CD4-positive, alpha-beta T cell (primary cell): Measurements from ENCODE around the gene TMEM201. TPM values are rescaled to one million over a fixed set of nuclear protein-coding genes. Genes with fewer than 3 reads are reported as not detected.

Source experiments
- ATAC-seq: fragments of 200-7000 bp; cut with Tn5 transposase; one replicate; pipeline ENCODE4 v1.10.0; 2022; ENCODE audit warnings: mild to moderate bottlenecking; ENCODE audit not compliant: poor library complexity
- CTCF ChIA-PET: fragments of 350-600 bp; sonication (Branson Sonifier 250); formaldehyde crosslinking; loops from one replicate; lab custom pipeline; 2021; ENCODE audit warnings: antibody characterized with exemption, inconsistent platforms; lab: Charles Lee
- POLR2A ChIA-PET: fragments of 350-600 bp; sonication (Branson Sonifier 250); formaldehyde crosslinking; loops from one replicate; lab custom pipeline; 2021; ENCODE audit warnings: antibody characterized with exemption, inconsistent platforms; lab: Charles Lee
- DNase-seq, 14 experiments: peaks; one replicate each; pipeline ENCODE4 v3.0.0-alpha.2; 2013 to 2020; ENCODE audit warnings: mixed read lengths in 2 of 14
- H3K27ac ChIP-seq, 2 donors: one replicate each; pipeline versions ENCODE4 v1.5.1 to v1.7.0; 2013; ENCODE audit warnings: low read length in 2 of 2, low read depth in 1 of 2, mild to moderate bottlenecking in 1 of 2
- H3K27me3 ChIP-seq, 2 experiments: 1 replicate in 1 of 2; 2 replicates in 1 of 2; pipeline versions ENCODE4 v1.6.1 to v1.7.0; 2013; ENCODE audit warnings: low read length in 2 of 2, control low read depth in 1 of 2, mild to moderate bottlenecking in 1 of 2, moderate library complexity in 1 of 2; ENCODE audit not compliant: insufficient read depth in 2 of 2, control insufficient read depth in 1 of 2
- H3K36me3 ChIP-seq: one replicate; pipeline ENCODE4 v1.6.1; 2013; ENCODE audit warnings: low read length, control low read depth; ENCODE audit not compliant: insufficient read depth
- H3K4me1 ChIP-seq: one replicate; pipeline ENCODE4 v1.6.1; 2013; ENCODE audit warnings: low read length, control low read depth; ENCODE audit not compliant: insufficient read depth
- H3K4me3 ChIP-seq: one replicate; pipeline ENCODE4 v1.5.1; 2013; ENCODE audit warnings: mild to moderate bottlenecking, low read length, moderate library complexity
- H3K9me3 ChIP-seq, 2 experiments: 1 replicate in 1 of 2; 2 replicates in 1 of 2; pipeline versions ENCODE4 v1.6.1 to v1.7.0; 2013; ENCODE audit warnings: low read length in 2 of 2, mild to moderate bottlenecking in 2 of 2, control low read depth in 1 of 2, moderate library complexity in 1 of 2; ENCODE audit not compliant: control insufficient read depth in 1 of 2, insufficient read depth in 1 of 2
- H3K27ac Mint-ChIP-seq: one replicate; pipeline ENCODE4 v1.8.0; 2020; ENCODE audit warnings: mixed read lengths
- H3K27me3 Mint-ChIP-seq: one replicate; pipeline ENCODE4 v1.8.0; 2021; ENCODE audit warnings: mixed read lengths
- H3K36me3 Mint-ChIP-seq: one replicate; pipeline ENCODE4 v1.8.0; 2021; ENCODE audit warnings: low read depth, mixed read lengths
- H3K4me1 Mint-ChIP-seq: one replicate; pipeline ENCODE4 v1.8.0; 2021; ENCODE audit warnings: low read depth, mixed read lengths
- H3K4me3 Mint-ChIP-seq: one replicate; pipeline ENCODE4 v1.8.0; 2020; ENCODE audit warnings: mild to moderate bottlenecking, mixed read lengths
- H3K9me3 Mint-ChIP-seq: one replicate; pipeline ENCODE4 v1.8.0; 2020; ENCODE audit warnings: mixed read lengths
- intact Hi-C, 2 experiments: fragments of 100-400 bp; cut with DNase I in 1 of 2; cut with micrococcal nuclease in 1 of 2; formaldehyde crosslinking; loops; one replicate each; pipeline versions ENCODE4 v1.15.1 to v1.9.0; 2023 to 2025; cut with DNase I, micrococcal nuclease
- total RNA-seq, 174 experiments: library from RNA in 2 of 174; stranded (reverse) in 2 of 174; gene quantifications; one replicate each; pipeline ENCODE4 v1.2.3 and lab custom pipeline; 2021 to 2026
- TF ChIP-seq, protein P1 (sequence below): fragments of 200-600 bp; IDR thresholded peaks from one replicate; pipeline ENCODE4 v1.8.0; 2022; ENCODE audit warnings: antibody characterized with exemption, mild to moderate bottlenecking

TMEM201 gene
- total RNA-seq, 2 experiments from 2014 or later = 9.1 to 9.2 TPM

DNA sequence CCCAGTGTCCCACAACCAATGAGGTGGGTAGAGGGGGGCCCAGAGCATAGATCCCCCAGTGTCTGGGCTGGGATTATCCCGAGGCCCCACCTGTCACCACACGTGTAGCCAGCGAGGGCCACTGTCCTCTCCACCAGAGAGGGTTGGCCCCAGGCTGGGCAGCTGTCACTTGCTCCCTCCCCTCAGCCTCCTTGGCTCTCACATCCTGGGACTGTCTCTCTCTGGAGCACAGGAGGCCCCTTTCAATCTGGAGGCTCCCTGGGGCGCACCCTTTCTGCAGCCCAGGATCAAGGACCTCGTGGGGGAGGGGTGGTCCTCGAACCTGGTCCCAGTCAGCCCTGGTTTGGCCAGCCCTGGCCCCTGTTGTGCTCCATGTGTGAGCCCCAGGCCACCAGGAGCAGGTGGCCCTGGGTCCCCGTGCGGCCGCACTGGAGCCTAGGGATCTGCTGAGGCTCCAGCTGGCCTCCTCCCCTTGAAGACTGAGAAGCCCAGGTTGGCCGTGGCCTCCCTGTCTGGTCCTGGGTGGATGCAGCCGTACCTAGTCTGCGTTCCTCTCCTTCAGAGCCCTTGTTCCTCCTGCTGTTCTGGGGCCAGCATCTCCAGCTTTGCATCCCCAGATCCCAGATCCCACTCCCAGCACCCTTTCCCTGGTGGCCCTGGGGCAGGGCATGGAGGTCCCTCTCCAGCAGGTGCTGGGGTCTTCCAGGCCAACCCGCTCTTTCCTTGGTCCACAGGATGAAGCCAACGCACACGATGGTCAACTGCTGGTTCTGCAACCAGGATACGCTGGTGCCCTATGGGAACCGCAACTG is 6.7 kb downstream of the TMEM201 start:
- intact Hi-C loops = no loop called here
- H3K36me3 ChIP-seq = peaks cover 14% of the 10 kb centered on the region
- no peak for DNase-seq
- H3K9me3 ChIP-seq = no peaks in the 10 kb centered on the region
- H3K27me3 ChIP-seq = no peaks in the 10 kb centered on the region
- TF ChIP-seq, protein P1, sequence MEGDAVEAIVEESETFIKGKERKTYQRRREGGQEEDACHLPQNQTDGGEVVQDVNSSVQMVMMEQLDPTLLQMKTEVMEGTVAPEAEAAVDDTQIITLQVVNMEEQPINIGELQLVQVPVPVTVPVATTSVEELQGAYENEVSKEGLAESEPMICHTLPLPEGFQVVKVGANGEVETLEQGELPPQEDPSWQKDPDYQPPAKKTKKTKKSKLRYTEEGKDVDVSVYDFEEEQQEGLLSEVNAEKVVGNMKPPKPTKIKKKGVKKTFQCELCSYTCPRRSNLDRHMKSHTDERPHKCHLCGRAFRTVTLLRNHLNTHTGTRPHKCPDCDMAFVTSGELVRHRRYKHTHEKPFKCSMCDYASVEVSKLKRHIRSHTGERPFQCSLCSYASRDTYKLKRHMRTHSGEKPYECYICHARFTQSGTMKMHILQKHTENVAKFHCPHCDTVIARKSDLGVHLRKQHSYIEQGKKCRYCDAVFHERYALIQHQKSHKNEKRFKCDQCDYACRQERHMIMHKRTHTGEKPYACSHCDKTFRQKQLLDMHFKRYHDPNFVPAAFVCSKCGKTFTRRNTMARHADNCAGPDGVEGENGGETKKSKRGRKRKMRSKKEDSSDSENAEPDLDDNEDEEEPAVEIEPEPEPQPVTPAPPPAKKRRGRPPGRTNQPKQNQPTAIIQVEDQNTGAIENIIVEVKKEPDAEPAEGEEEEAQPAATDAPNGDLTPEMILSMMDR = no peak
- no peak overlapping the region for H3K4me3 ChIP-seq
- Mint-ChIP-seq H3K36me3 (no peaks in the 10 kb centered on the region), H3K4me1 (peaks cover 21% of the 10 kb centered on the region), H3K27ac (no peak overlapping the region), H3K9me3 (no peaks in the 10 kb centered on the region), H3K27me3 (no peaks in the 10 kb centered on the region), H3K4me3 (no peak overlapping the region)
- peaks cover 26% of the 10 kb centered on the region for H3K4me1 ChIP-seq
- H3K27ac ChIP-seq = no peak overlapping the region
- ChIA-PET POLR2A (no interaction called here), CTCF (no interaction called here)
- no peak for ATAC-seq

DNA sequence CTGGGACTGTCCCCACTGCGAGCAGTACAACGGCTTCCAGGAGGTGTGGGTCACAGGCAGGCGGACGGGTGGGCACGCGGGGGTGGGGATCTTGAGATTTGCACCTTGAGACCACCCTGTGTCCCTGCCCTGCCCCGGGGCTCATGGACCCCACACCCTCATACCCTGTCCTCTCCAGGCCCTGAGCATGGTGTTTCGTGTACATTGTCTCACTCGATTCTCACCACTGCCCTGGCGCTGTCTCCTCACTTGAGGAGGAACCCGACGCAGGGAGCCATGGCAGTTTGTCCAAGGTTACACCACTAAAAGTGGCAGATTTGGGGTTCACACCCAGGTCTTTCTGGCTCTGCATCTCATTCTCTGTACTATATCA is 7.2 kb downstream of the TMEM201 start:
- H3K27ac ChIP-seq = no peak overlapping the region
- TF ChIP-seq, protein P1 = no peak
- Mint-ChIP-seq H3K27me3 (no peaks in the 10 kb centered on the region), H3K4me1 (peaks cover 15% of the 10 kb centered on the region), H3K36me3 (no peaks in the 10 kb centered on the region), H3K9me3 (no peaks in the 10 kb centered on the region), H3K27ac (no peak overlapping the region), H3K4me3 (no peak overlapping the region)
- H3K4me3 ChIP-seq = no peak overlapping the region
- POLR2A ChIA-PET = no interaction called here
- H3K36me3 ChIP-seq = peaks cover 15% of the 10 kb centered on the region
- H3K27me3 ChIP-seq = no peaks in the 10 kb centered on the region
- ATAC-seq (no peak), DNase-seq (no peak)
- H3K4me1 ChIP-seq = peaks cover 21% of the 10 kb centered on the region
- CTCF ChIA-PET = no interaction called here
- intact Hi-C loops = no loop called here
- no peaks in the 10 kb centered on the region for H3K9me3 ChIP-seq

DNA sequence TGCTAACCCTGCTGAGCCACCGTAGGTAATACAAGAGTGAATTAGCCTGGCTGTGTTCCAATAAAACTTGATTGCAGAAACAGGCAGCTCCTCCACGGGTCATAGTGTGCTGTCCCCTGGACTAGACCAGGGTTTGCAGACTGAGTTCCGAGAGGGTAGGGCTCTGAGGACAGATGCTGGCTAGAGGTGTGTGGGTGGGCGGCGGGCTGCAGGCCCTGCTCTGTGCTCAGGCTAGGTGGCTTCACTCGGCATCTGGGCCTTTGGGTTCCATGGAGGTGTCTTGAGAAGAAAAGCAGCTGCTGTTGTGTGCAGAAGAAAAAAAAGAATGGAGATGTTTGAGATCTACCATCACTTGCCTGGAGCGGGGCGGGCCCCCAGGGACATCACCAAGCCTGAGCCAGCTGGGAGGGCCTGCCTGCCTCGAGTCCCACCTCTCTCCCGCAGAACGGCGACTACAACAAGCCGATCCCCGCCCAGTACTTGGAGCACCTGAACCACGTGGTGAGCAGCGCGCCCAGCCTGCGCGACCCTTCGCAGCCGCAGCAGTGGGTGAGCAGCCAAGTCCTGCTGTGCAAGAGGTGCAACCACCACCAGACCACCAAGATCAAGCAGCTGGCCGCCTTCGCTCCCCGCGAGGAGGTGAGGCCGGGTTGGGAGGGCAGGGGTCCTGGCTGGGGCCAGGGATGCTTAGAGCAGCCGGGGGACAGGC is 7.9 kb downstream of the TMEM201 start:
- no peak overlapping the region for H3K4me3 Mint-ChIP-seq
- TF ChIP-seq, protein P1 = no peak
- no peak for ATAC-seq
- H3K9me3 Mint-ChIP-seq = no peaks in the 10 kb centered on the region
- no peaks in the 10 kb centered on the region for H3K27me3 Mint-ChIP-seq
- CTCF ChIA-PET = no interaction called here
- Histone ChIP-seq H3K27me3 (no peaks in the 10 kb centered on the region), H3K4me3 (no peak overlapping the region), H3K36me3 (peaks cover 18% of the 10 kb centered on the region), H3K4me1 (peaks cover 21% of the 10 kb centered on the region), H3K27ac (no peak overlapping the region), H3K9me3 (no peaks in the 10 kb centered on the region)
- no peaks in the 10 kb centered on the region for H3K36me3 Mint-ChIP-seq
- POLR2A ChIA-PET = no interaction called here
- peaks cover 14% of the 10 kb centered on the region for H3K4me1 Mint-ChIP-seq
- DNase-seq = no peak
- no peak overlapping the region for H3K27ac Mint-ChIP-seq
- intact Hi-C loops = no loop called here
